Mesothelial cell of epicardium (in vitro differentiated cells): ENCODE data around the gene MYO15B. TPM values are rescaled to one million over a fixed set of nuclear protein-coding genes. Genes with fewer than 3 reads are reported as not detected.

Source experiments
- DNase-seq, 2 experiments: peaks; one replicate each; pipeline ENCODE4 v3.0.0; 2021; ENCODE audit warnings: low spot score in 2 of 2; ENCODE audit not compliant: unreplicated experiment in 2 of 2
- H3K27ac Mint-ChIP-seq: 2 replicates; pipeline ENCODE4 v1.8.0; 2021; ENCODE audit warnings: mixed read lengths
- H3K27me3 Mint-ChIP-seq: 2 replicates; pipeline ENCODE4 v1.8.0; 2021; ENCODE audit warnings: low read depth, mixed read lengths
- H3K36me3 Mint-ChIP-seq: 2 replicates; pipeline ENCODE4 v1.8.0; 2021; ENCODE audit warnings: mixed read lengths
- H3K4me1 Mint-ChIP-seq: 2 replicates; pipeline ENCODE4 v1.8.0; 2021; ENCODE audit warnings: mixed read lengths
- H3K4me3 Mint-ChIP-seq: 2 replicates; pipeline ENCODE4 v1.8.0; 2021; ENCODE audit warnings: mild to moderate bottlenecking, moderate library complexity, mixed read lengths
- H3K9me3 Mint-ChIP-seq: 2 replicates; pipeline ENCODE4 v1.8.0; 2021; ENCODE audit warnings: mixed read lengths
- total RNA-seq: library from RNA; stranded (reverse); gene quantifications from 3 replicates; pipeline ENCODE4 v1.2.1, GENCODE V29; 2021
- TF ChIP-seq, protein P1 (sequence below): fragments of 200-600 bp; sonication (generic); IDR thresholded peaks from one replicate; pipeline ENCODE4 v1.5.0; 2021; ENCODE audit warnings: antibody characterized with exemption; ENCODE audit not compliant: unreplicated experiment

MYO15B gene
- total RNA-seq, 1 donor from 2014 or later = 281 TPM

DNA sequence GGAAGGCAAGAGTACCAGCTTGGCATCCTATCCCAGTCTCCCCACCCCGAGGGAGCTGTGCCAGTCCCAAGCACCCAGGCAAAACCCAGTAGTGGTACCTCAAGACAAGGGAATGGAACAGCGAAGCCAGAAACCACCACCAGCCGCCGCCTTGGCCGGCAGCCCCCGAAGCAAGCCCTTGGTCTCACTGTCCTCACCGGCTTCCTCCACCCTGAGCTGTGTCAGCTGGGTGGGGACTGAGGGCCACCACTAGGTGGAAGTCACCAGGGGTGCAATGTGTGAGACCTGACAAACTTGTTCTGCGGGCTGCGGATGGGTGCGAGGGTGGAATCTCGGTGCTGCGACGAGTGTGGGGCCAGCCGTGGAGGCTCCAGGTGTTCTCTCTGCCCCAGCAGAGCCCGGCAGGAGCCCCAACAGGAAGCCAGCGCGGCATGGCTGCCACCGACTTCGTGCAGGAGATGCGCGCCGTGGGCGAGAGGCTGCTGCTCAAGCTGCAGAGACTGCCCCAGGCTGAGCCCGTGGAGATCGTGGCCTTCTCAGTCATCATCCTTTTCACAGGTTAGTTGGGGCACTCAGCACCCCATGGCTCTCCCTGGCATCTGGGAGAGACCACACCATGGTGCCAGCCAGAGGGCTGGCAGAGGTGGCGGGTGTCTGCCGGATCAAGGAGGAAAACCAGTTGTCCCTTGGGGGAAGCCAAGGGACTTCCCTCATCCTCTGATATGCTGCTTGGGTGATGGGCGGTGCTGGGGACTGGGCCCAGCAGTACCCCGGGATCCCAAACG is 52.4 kb downstream of the MYO15B start:
- Mint-ChIP-seq H3K36me3 (no peaks in the 10 kb centered on the region), H3K27ac (no peak overlapping the region), H3K4me1 (peaks cover 23% of the 10 kb centered on the region), H3K9me3 (no peaks in the 10 kb centered on the region), H3K27me3 (no peaks in the 10 kb centered on the region), H3K4me3 (peak overlapping the region; percentile 28)
- TF ChIP-seq, protein P1, sequence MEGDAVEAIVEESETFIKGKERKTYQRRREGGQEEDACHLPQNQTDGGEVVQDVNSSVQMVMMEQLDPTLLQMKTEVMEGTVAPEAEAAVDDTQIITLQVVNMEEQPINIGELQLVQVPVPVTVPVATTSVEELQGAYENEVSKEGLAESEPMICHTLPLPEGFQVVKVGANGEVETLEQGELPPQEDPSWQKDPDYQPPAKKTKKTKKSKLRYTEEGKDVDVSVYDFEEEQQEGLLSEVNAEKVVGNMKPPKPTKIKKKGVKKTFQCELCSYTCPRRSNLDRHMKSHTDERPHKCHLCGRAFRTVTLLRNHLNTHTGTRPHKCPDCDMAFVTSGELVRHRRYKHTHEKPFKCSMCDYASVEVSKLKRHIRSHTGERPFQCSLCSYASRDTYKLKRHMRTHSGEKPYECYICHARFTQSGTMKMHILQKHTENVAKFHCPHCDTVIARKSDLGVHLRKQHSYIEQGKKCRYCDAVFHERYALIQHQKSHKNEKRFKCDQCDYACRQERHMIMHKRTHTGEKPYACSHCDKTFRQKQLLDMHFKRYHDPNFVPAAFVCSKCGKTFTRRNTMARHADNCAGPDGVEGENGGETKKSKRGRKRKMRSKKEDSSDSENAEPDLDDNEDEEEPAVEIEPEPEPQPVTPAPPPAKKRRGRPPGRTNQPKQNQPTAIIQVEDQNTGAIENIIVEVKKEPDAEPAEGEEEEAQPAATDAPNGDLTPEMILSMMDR = peak; percentile 31
- DNase-seq = peak in 1 of 2 experiments; percentile 17

DNA sequence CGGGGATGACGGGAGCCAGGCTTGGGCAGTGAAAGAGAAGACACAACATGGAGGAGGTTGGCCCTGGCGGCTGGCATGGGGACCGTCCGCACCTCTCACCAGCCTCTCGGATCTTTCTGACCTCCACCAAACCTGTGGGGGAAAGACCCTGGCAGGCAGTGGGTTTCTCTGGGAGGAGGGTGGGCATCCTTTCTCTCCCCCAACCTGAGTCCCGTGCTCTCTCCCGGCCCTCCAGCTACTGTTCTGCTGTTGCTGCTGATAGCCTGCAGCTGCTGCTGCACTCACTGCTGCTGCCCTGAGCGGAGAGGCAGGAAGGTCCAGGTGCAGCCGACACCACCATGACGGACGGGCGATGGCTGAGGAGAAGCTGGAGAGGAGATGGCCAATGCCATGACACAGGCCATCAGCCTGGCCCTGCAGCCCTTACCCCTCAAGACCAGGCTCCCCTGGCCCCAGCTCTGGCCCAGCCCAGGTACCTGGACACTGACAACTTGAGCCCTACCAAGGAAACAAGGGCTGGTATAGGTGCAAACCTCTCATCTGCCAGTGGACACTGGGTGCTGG is 53.0 kb downstream of the MYO15B start:
- Mint-ChIP-seq H3K4me1 (peaks cover 30% of the 10 kb centered on the region), H3K27me3 (no peaks in the 10 kb centered on the region), H3K9me3 (no peaks in the 10 kb centered on the region), H3K4me3 (no peak overlapping the region), H3K27ac (no peak overlapping the region), H3K36me3 (no peaks in the 10 kb centered on the region)
- no peak for DNase-seq
- TF ChIP-seq, protein P1 = no peak

DNA sequence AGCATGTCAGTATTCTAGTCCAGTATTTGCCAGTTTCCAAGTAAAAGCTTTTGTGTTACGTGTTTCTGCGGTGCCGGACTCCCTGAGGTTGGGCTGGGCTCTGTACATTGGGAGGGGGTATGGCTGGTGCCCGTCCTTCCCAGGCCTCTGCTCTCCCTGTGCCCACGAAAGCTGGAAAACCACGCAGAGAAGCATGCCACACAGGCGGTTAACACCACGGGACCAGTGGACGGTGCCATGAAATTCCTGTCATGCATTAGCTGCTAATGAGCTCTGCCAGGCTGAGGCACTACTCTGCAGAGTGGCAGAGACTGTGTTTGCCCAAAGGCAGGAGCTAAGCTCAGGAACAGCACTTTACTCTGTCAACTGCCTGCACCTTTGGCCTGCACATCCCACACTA is 53.7 kb downstream of the MYO15B start:
- Mint-ChIP-seq H3K27ac (no peak overlapping the region), H3K36me3 (no peaks in the 10 kb centered on the region), H3K4me3 (no peak overlapping the region), H3K4me1 (peaks cover 37% of the 10 kb centered on the region), H3K9me3 (no peaks in the 10 kb centered on the region), H3K27me3 (no peaks in the 10 kb centered on the region)
- TF ChIP-seq, protein P1 = no peak
- no peak for DNase-seq

DNA sequence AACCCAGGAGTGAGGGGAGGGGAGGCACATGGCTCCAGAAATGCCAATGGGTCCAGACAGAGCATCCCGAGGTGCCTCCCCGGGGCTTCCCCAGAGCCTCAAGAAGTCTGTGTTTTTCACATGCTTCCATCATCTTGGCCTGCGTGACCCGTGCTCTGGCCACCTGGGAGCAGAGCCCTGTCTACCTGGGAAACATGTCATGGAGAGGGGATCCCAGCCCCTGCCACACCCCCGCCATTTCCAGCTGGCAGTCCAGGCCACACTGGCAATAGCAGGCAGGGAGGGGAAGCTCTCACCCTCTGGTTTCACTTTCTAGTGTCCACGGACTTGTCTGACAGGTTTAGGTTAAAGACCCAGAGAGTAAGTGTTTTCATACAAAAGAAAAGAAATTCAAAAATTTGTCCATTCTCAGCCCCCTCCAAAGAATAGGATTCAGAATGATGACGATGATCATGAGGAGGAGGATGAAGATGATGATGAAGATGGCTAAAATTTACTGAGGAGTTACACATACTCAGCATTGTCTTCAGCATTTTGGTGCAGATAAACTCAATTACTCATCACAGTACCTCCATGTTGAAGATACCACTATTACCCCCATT is 54.7 kb downstream of the MYO15B start:
- no peaks in the 10 kb centered on the region for H3K27me3 Mint-ChIP-seq
- no peaks in the 10 kb centered on the region for H3K9me3 Mint-ChIP-seq
- H3K4me3 Mint-ChIP-seq = no peak overlapping the region
- TF ChIP-seq, protein P1 = no peak
- DNase-seq = no peak
- H3K4me1 Mint-ChIP-seq = peaks cover 40% of the 10 kb centered on the region
- H3K27ac Mint-ChIP-seq = peak overlapping the region; percentile 90
- H3K36me3 Mint-ChIP-seq = no peaks in the 10 kb centered on the region

- H3K27ac Mint-ChIP-seq = peak overlapping the region; percentile 90
- DNase-seq = no peak
- H3K36me3 Mint-ChIP-seq = peaks cover 5% of the 10 kb centered on the region
- H3K4me3 Mint-ChIP-seq = no peak overlapping the region
- TF ChIP-seq, protein P1 = no peak
- H3K27me3 Mint-ChIP-seq = no peaks in the 10 kb centered on the region
- H3K9me3 Mint-ChIP-seq = no peaks in the 10 kb centered on the region
- peaks cover 40% of the 10 kb centered on the region for H3K4me1 Mint-ChIP-seq
Observed at GRCh38 chr17:75642784-75643642, 55.4 kb downstream of the MYO15B start.
